Keratinocyte (primary cell): Measurements from ENCODE around the gene THBS4.

Experiments used
- EZH2 ChIP-seq: IDR thresholded peaks from one replicate; pipeline ENCODE4 v1.6.1; 2012; ENCODE audit warnings: inconsistent platforms, mild to moderate bottlenecking, low read length, moderate library complexity
- TF ChIP-seq, protein P1 (sequence below), 3 experiments: IDR thresholded peaks in 1 of 3; conservative IDR thresholded peaks in 1 of 3; optimal IDR thresholded peaks in 1 of 3; 2 replicates in 2 of 3; 3 replicates in 1 of 3; pipeline versions ENCODE3 to v1.5.1; 2011; ENCODE audit warnings: low read length in 3 of 3, mild to moderate bottlenecking in 3 of 3, moderate library complexity in 2 of 3, control low read depth in 1 of 3, inconsistent platforms in 1 of 3; ENCODE audit not compliant: insufficient read depth in 2 of 3; ENCODE audit errors: extremely low read depth in 1 of 3

DNA sequence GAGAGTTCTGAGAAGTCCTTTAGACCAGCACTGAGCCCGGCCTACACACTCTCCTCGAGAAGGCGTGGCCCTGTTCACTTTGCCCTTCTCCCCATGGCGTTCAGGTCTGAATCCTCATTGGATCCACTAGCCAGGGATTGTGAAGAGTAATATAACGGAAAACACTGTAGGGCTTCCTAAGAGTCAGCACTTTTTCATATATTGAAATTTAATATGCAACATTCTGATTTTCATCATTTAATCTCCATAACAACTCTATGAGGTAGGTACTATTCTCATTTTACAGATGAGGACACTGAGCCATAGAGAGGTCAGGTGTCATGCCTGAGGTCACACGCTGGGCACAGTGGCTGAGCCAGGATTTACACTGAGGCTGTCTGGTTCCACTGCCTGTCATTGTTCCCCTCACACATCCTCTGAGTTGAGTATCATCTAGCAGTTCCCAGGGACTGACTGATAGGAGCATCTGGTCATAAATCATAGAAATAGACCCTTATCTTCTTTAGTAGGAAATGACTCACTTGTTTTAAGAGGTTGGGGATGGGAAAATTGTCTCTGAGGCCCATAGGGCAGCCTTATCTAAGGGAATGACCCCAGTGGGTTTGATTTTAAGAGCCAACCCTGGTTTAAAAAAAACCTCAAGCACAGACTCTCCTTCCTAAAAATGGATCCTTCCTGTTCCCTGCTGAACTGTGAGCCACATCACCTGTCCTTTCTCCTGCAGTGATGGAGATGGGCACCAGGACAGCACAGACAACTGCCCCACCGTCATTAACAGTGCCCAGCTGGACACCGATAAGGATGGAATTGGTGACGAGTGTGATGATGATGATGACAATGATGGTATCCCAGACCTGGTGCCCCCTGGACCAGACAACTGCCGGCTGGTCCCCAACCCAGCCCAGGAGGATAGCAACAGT is 41.2 kb downstream of the THBS4 start:
- TF ChIP-seq, protein P1, sequence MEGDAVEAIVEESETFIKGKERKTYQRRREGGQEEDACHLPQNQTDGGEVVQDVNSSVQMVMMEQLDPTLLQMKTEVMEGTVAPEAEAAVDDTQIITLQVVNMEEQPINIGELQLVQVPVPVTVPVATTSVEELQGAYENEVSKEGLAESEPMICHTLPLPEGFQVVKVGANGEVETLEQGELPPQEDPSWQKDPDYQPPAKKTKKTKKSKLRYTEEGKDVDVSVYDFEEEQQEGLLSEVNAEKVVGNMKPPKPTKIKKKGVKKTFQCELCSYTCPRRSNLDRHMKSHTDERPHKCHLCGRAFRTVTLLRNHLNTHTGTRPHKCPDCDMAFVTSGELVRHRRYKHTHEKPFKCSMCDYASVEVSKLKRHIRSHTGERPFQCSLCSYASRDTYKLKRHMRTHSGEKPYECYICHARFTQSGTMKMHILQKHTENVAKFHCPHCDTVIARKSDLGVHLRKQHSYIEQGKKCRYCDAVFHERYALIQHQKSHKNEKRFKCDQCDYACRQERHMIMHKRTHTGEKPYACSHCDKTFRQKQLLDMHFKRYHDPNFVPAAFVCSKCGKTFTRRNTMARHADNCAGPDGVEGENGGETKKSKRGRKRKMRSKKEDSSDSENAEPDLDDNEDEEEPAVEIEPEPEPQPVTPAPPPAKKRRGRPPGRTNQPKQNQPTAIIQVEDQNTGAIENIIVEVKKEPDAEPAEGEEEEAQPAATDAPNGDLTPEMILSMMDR (optimal IDR thresholded peaks at IDR 0.05 in 1 of 3, IDR thresholded peaks at IDR 0.05 in 1 of 3, conservative IDR thresholded peaks at IDR 0.05 in 1 of 3; ENCODE audit: extremely low read depth in 1 of 3, insufficient read depth in 2 of 3, low read length in 3 of 3), result no peak
- no peak for TF ChIP-seq EZH2
